GM19328 (cell line): ENCODE measurements around the gene KCNAB3.

ENCODE experiments used
- ATAC-seq: cut with Tn5 transposase; IDR thresholded peaks from one replicate; pipeline ENCODE4 v1.9.1; 2021; ENCODE audit warnings: mild to moderate bottlenecking, moderate library complexity; ENCODE audit not compliant: unreplicated experiment

KCNAB3 gene

GRCh38 chr17:7903154-7904103 is 26.2 kb downstream of the KCNAB3 start:
- ATAC-seq = no peak

GRCh38 chr17:7897773-7898172 is 31.9 kb downstream of the KCNAB3 start:
- no peak for ATAC-seq

DNA sequence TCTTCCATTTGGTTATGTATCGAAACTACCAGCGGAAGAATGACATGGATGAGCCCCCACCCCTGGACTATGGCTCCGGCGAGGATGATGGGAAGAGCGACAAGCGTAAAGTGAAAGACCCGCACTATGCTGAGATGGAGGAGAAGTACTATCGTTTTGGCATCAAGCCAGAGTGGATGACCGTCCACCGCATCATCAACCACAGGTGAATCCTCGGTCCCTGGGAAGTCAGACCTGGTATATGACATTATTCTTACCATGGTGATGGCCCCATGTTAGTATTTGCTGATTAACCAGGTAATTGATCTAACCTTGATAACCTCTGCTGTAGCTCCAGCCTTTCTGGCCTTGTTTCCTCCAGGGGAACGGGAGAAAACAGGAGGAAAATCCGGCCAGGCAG is 32.6 kb downstream of the KCNAB3 start:
- ATAC-seq = no peak

- no peak for ATAC-seq
These were observed 34.8 kb downstream of the KCNAB3 start for GRCh38 chr17:7894866-7895265.

- no peak for ATAC-seq
These were observed 35.4 kb downstream of the KCNAB3 start for GRCh38 chr17:7894226-7894625.

DNA sequence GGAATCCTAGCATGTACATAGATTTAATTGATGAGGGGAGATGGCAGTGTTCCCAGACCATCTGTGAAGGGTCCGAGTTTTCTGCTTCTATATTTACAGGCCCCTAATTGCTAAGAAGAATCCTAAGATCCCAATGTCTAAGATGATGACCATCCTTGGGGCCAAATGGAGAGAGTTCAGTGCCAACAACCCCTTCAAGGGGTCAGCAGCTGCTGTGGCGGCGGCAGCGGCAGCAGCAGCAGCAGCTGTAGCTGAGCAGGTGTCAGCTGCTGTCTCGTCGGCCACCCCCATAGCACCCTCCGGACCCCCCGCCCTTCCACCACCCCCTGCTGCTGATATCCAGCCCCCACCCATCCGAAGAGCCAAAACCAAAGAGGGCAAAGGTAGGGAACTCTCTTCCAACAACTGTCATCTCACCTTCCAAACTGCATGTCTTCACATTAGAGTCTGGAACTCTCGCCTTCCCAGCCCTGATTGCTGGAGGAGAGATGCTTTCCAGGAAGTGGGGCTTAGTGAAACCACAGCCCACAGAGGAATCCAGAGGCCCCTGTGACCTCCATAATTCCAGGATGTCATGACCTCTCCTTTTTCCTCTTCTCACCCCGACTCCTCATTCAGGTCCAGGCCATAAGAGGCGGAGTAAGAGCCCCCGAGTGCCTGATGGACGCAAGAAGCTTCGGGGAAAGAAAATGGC is 36.3 kb downstream of the KCNAB3 start:
- no peak for ATAC-seq

GRCh38 chr17:7889166-7889955 is 40.3 kb downstream of the KCNAB3 start:
- ATAC-seq = no peak

DNA sequence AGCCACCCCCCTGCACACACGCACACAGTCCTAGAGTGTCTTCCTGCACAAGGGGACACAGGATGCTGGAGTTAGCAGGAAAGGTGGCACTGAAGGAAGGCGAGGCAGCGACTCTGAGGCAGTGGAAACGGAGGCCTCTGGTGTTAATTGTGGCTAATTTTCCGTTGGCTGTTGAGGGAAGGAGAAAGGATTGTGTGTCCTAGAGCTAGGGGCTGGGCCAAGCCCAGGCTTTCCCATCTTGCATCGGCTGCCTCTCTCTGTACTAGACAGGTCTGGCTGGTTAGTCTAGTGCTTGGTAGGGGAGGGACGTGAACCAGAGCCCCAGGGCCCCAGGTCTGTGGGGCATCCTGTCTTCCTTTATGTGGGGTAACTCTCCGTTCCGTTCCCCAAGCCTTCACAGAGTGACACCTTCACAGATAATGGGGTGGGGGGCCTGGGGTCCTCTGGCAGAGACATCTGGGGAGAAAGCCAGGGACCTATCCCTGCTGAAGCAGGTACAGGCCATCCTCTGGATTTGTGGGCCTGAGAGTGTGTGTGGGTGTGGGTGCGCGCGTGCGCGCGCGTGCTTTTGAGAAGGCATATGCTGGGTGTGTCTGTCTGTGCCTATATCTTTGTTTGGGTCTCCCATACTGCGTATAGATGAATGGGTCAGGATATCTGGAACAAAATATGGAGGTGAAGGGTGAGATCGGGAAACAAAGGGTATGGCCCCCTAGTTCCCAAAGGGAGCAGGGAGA is 41.3 kb downstream of the KCNAB3 start, which contains the start of gene CHD3:
CHD3 (plus strand) TSS at position 606 of the 737 bp plus-strand sequence. CDS start 212 bp downstream, outside the sequence.
- no peak for ATAC-seq

DNA sequence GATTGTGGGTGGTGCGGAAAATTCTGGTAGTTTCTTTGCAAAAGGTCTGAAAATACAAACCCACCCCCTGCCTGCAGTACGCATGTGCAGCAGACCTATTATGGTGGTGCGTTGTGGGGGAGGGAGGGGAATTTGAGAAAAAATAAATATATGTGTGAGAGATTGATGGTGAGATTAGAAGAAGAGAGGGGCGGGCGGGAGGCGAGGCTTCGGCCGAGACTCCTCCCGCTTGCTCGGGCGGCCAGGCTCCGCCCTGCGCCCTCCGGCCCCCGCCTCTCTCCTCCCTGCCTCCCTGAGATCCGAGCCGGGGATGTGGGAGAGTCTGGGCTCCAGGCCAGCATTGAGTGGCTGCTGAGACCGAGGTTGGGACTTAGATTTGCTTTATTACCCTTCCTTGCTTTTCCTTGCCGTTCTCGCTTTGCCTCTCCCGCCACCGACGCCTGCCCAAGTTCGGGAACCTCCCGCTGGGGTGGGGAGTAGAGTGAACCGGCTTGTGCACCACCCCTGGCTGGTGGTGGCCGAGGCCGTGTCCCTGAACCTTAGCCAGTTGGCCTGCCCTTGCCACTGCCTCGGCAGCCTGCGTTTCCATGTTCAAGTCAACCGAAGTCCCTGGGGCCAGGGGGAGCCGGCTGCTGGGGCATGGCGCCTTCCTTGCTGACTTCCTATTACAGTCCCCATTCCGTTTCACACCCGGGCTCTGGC is 42.0 kb downstream of the KCNAB3 start:
- ATAC-seq = no peak

DNA sequence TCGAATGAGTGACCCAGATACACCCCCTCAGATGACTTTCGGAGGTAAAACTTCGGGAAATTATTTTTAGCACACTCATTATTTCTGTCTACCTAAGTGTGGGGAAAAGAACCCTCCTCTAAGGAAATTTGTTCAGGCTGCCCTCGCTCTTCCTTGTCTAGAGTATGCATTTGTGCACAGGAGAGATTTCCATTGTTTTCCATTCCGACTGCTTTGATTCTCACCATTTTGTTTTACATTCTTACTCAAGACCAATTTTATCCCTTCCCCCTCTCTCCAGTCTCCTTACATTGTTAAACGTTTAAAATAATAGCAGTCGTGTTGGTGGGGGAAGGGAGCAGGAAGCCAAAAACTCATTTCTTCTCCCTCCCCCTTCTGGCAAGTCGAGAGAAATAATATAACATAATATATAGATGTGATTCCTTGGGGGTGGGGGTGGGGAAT is 42.6 kb downstream of the KCNAB3 start:
- no peak for ATAC-seq

- no peak for ATAC-seq
These were observed 43.2 kb downstream of the KCNAB3 start for GRCh38 chr17:7886227-7887037.

DNA sequence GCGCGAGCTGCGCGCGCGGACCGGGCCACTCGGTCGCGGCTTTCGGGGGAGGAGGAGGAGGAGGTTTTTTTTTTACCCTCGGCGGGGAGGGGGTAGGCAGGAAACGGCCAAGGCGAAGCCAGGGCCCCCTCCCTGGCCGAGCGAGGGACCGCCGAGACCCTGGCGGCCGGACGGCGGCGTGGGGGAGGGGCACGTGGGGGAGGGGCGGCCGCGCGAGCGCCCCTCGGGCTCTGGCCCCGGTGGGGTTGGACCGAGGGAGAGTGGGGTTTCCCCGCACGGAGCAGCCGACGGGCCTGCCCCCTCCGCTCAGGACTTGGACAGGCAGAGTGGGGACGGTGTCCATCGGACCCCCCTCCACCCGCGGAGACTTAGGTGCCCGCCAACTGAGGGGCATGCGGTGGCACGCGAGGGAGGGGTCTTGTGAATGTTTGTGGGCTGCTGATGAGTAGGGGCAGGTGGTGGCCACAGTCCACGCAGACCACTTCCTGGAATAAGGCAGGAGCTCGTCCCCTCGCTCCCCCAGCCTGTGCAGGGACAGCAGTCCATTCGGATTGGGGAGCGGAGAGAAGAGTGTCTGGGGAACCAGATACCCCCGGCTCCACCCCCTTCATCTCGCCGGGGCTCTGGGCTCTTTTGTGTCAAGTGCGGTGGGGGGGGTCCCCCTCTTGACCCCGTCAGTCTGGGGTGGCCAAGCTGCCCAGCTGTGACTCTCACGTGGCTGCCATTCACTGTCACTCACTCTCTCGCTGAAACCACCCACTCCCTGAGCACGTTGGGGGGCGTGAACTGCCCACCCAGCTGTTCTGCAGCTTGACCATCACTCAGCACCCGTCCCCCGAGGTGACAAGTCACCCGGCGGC is 44.1 kb downstream of the KCNAB3 start:
- ATAC-seq = no peak

DNA sequence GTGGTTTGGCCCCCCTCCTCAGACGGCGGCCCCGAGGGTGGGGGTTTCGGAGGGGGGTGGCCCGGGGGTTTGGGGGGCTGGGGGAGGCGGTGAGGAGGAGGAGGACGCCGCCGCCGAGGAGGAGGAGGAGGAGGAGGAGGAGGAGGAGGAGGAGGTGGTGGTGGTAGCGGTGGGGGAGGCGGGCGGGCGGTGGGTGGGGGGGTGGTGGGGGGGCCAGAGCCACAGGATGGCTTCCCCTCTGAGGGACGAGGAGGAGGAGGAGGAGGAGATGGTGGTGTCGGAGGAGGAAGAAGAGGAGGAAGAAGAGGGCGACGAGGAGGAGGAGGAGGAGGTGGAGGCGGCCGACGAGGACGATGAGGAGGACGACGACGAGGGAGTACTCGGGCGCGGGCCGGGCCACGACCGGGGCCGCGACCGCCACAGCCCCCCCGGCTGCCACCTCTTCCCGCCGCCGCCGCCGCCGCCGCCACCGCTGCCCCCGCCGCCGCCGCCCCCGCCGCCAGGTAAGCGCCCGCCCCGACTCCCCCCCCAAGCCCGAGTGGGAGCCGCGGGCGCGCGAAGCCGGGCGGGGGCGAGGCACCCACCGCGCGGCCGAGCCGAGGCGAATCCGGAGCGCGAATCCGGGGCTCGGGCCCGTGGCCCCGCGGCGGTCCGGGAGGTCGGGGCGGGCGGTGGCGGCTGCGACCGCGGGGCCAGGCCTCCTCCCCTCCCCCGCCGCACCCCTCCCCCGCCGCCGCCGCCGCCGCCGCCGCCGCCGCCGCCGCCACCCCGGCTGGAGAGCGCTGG is 44.9 kb downstream of the KCNAB3 start:
- ATAC-seq = no peak

- ATAC-seq = no peak
These were observed 45.8 kb downstream of the KCNAB3 start for GRCh38 chr17:7883781-7884386.

GRCh38 chr17:7882629-7883028 is 47.0 kb downstream of the KCNAB3 start:
- ATAC-seq = no peak

DNA sequence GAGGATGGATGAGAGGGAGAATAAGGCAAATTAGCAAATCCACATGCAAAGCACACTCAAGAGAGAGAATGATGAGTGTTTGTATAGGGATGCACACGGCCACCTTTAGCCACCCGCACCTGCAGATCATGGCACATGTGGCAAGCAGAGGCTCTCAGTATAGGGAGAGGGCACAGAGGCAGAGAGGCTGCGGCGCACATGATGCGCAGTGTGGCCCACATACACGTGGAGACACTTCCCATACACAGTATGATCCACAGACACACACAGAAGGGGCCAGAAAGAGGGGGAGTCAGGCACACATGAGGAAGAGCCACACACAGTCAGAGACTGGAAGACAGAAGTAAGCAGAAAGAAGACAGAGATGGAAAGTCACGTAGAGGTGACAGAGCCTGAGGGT is 47.6 kb downstream of the KCNAB3 start:
- no peak for ATAC-seq
